GM11168 (cell line): ENCODE results near the gene BRINP3.
"Not testable (repeated sequence)": the region's sequence is repeated elsewhere in the genome, so short reads cannot be mapped to it uniquely, and the experiment has no call there.

Experiments used
- in situ Hi-C: fragments of 300-500 bp; cut with MboI; formaldehyde crosslinking; loops from one replicate; pipeline ENCODE4 v1.12.0; 2022; ENCODE audit warnings: low sequenced_read_pairs; ENCODE audit not compliant: unreplicated experiment

BRINP3 gene

GRCh38 chr1:190477762-190478148, at the start of gene BRINP3:
BRINP3 (minus strand) TSS chr1:190477864.
- in situ Hi-C loops = no loop called here

DNA sequence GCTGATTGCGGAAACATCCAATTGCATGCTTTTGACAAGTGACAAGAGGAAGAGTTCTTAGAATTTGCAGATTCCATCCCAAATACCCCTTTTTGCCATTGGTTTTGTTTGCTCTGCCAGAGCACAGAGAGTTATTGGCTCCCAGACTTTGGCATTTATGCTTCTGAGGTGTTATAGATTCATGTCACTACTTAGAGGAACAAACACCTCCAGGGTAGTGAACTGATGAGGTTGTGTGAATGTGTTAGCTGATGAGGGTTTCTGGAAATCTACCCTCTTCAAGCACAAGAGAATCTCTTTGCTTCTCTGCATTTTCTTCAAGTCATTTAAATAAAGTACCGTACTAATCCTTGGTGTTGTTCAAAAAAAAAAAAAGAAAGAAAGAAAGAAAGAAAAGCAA, 33.9 kb upstream of the BRINP3 start:
- in situ Hi-C loops = no loop called here

DNA sequence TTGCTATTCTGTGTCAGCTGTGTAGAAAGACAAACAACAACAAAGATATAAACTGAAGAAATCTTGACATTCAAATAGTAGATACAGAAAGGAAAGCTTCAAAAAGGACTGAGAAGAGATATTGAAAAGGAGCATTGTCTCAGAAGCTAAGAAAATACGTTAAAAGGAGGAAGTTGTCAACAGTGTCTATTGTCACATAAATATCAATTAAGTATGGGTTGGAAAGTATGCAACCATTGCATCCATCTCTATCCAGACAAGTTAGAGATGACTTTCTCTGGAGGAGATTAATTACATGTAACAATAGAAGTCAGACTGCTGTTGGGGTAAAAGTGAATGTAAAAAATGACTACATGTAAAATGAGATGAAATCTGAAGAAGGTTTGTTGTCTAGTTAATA, 29.7 kb upstream of the BRINP3 start:
- in situ Hi-C loops = no loop called here

- in situ Hi-C loops = not testable (repeated sequence)
Observed at GRCh38 chr1:190504539-190504938, 26.9 kb upstream of the BRINP3 start.

GRCh38 chr1:190497565-190497964, 19.9 kb upstream of the BRINP3 start:
- in situ Hi-C loops = no loop called here

DNA sequence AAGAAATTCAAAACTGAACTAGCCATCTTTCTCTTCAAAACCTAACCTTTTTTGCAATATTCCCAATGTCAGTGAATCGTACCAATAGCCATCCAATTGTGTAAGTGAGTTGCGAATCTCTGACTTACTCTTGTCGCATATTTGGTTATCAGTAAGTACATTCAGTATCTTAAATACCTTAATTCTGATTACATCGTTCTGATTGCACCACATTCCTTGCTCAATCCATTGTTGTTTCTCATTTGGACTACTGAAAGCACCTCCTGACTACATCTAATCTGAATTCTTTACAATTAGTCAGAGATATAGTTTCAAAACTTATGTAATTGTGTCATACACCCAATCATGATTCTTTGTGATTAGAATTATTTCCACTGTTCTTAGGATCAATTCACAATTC, 16.8 kb upstream of the BRINP3 start:
- in situ Hi-C loops = no loop called here

DNA sequence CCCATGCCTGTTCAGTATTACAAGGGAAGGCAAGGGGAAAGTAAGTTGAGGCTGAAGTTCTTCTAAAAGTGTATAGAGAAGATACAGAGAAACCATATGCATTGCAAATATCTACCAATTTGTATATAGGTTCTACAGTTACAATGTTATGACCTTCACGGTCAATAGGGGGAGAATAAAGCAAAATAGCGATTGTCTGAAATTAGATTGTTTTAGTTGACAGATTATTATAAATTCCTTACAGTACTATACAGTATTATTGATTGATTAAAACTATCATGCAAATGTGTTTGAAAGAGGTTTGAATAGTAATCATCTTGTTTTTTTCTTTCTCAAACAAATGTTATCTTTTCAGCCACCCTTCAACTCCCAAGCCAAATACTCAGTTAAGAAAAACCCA, 13.7 kb upstream of the BRINP3 start:
- in situ Hi-C loops = no loop called here

- in situ Hi-C loops = no loop called here
Observed at GRCh38 chr1:190484045-190484444, 6.4 kb upstream of the BRINP3 start.

- in situ Hi-C loops = no loop called here
Observed at GRCh38 chr1:190480231-190480630, 2.6 kb upstream of the BRINP3 start.

DNA sequence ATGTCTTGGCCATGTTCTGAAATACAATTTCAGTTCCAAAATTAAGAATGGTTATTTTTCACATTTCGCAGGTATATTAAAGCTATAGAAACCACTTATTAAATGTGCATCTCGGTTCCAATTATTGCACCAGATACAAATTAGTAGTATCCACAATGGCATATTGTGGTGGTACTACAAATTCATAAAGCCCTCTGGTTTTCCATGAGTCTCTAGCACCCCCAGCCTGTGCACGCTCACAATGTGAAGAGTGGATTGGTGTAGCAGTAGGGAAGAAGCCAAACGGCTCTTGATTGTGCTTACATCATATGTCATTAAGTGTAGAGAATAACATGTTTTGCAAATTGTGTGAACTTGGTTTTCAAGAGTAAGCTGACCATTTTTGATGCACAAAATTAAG, 1.9 kb upstream of the BRINP3 start:
- in situ Hi-C loops = no loop called here

DNA sequence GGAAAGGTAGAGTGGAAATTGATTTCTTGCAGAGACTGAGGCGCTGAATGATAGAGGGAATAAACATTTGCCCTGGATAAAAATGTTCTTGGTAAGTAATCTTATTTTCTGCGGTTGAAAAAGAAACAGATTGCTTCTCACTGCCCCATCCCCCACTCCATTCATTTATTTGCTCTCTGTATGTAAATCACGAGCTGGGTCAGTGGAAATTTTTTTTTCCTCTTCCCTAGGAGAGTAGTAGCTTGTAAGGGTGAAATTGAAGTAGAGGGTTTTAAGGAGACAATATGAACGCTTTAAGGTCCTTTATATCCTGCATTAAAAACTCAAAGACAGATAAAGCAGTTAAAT, 1.4 kb upstream of the BRINP3 start:
- in situ Hi-C loops = no loop called here

DNA sequence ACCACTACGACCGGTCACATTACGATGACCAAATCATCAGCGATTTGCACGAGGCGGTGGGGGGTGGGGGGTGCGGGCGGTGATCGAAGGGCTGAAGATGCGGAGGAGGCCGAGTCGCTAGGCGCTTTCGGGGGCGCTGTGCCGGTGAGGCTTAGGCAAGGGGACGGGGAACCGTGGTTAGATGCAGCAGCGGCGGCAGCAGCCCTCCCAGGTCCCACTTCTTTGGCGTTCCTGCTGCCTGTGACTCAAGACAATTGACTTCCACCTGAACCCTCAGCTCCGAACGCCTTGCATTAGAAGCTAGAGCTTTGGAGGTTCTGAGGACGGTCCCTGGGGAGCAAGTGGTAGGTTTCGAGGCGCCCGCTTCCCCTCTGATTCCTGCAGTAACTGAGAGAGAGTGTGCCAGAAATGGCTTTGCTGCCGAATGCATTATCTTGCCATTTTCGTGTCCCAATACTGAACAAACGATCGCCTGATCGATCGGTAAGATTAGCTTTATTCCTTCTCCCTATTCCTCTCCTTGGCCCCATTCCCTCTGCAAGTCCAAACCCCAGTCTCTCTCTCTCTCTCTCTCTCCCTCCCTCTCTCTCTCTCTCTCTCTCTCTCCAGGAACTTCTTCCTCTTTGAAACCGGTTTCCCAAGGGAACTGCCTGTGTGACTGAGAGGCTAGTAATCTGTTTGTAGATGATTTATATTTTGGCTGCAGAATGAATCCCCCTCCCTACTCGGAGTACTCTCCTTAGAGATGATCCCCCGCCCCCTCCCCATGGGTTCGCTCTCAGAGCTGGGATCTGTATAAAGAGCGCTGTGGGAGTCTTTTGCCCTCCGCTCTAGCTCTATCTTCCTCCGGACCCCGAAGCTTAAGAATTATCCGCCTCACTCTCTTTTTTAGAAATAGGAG, 735 bp upstream of the BRINP3 start:
- in situ Hi-C loops = no loop called here

GRCh38 chr1:190476806-190477205, 858 bp downstream of the BRINP3 start:
- in situ Hi-C loops = no loop called here

GRCh38 chr1:190476321-190476720, 1.3 kb downstream of the BRINP3 start:
- in situ Hi-C loops = no loop called here

DNA sequence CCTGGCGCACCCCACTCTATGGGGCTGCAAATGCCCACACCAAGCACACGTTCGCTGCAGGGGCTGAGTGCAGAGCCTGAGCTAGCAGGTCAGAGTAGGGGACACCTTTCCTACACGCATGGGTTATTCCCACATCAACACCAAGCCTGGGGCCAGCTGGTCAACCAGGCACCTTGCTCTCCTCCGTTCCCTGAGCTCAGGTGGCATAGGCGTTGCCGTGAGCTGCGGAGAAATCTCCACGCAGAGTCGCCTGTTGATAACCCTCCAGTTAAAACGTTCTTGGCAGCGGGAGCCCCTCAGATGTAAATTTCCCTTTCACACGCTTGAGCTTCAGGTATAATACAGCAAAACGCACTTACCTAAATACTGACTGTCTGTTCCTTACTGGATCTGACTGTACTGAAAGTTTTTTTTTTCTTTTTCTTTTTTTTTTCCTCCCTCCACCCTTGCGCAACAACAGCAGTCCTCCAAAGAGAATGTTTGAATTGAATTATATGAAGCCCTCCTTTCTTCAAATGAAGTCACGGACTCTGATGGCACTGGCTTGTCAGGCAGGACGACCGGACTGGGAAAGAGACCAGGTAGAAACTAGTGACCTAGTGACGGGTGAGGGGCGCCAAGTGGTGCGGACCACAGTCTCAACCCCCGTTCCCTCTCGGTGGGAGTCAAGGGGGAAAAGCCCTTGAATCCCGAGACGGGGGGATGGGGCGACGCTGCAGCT, 2.1 kb downstream of the BRINP3 start:
- in situ Hi-C loops = no loop called here

GRCh38 chr1:190474650-190475211, 2.9 kb downstream of the BRINP3 start:
- in situ Hi-C loops = no loop called here

DNA sequence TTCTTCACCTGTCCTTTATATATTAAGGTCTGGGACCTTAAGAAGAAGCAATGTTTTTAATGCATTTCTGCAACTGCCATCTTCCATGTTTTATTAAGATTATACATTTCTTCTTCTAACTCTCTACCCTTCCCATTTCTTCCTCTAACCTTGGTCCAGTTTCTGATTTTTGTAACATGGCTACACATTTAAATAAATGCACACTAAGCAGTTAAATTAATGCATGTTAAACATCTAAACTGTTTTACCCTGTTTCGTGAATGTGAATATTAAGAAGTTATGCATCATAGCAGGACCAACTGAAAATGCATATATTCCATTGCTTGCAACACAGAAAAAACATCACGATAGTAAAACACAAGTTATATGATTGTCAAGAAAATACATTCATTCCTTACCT, 3.7 kb downstream of the BRINP3 start:
- in situ Hi-C loops = no loop called here

GRCh38 chr1:190472494-190472893, 5.2 kb downstream of the BRINP3 start:
- in situ Hi-C loops = no loop called here

DNA sequence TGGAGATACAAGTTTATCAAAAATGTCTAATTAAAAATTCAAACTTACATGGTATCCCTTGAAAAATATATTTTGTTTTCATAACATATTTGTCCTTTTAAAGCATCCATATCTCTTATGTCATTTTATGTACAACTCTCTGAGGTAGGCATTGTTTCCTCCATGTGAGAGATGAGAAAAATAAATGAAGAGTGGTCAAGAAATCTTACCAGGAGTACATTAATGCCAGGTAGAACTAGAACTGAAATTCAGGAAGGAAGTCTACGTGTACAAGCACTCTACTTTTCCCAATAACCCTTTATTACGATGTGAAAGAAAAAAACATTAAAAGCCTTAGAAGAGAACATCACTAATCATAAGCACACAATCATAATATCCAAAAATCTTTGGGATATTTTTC, 5.6 kb downstream of the BRINP3 start:
- in situ Hi-C loops = no loop called here

DNA sequence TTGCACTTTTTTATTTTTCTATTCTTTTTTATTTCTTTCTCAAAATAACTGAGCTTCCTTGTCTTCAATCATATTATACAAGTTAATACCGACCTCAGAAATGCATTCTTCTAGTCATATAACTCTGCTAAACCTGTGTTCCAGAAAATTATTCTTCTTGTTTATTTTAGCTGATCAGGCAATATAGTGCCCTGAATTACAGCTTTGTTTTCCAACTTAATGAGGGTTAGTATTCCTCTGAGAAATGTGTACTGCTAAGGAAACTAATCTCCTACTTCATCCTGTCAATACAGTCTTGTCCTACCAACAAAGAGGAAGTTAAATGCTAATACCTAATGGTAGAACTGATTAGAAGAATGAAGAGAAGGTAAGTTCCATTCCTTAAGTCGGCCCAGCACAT, 13.0 kb downstream of the BRINP3 start:
- in situ Hi-C loops = no loop called here

DNA sequence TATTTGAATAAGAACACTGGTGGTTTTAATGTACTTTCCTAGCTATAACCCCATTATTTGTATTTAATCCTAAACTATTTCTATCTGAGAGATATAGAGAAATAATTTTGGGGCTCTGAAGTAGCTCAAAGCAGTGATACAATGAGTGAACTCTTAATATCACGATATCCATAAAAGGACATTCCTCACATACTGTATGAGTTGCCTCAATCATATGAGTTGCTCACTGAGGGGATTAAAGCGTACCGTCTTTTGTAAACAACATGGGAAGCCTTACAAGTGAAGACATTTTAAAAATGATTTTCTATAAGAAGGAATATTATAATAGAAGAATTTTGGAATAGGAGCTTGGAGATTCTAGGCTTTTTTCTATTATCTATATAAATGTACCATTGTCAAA, 21.5 kb downstream of the BRINP3 start:
- in situ Hi-C loops = no loop called here
